H1 (cell line): ENCODE measurements around the gene HTR3A. TPM values are rescaled to one million over a fixed set of nuclear protein-coding genes. Genes with fewer than 3 reads are reported as not detected.

Experiments
- CHD7 ChIP-seq: fragments of 300-600 bp; sonication (generic); IDR thresholded peaks from 2 replicates; pipeline ENCODE4 v1.7.1; 2012; ENCODE audit warnings: low read length, moderate library complexity, mild to moderate bottlenecking, inconsistent platforms; ENCODE audit not compliant: insufficient replicate concordance
- HDAC2 ChIP-seq, 2 experiments: fragments of 300-600 bp in 1 of 2; sonication (generic) in 1 of 2; IDR thresholded peaks; 2 replicates each; pipeline ENCODE4 v1.6.1; 2011 to 2012; ENCODE audit warnings: low read depth in 2 of 2, low read length in 2 of 2, mild to moderate bottlenecking in 2 of 2, moderate library complexity in 2 of 2, borderline replicate concordance in 1 of 2, inconsistent platforms in 1 of 2
- MAFK ChIP-seq: IDR thresholded peaks from 2 replicates; pipeline ENCODE4 v1.6.1; 2012; ENCODE audit warnings: low read depth, mild to moderate bottlenecking, improper control_type of control experiment, low read length
- TEAD4 ChIP-seq: IDR thresholded peaks from 2 replicates; pipeline ENCODE4 v1.6.1; 2012; ENCODE audit warnings: low read depth, low read length, inconsistent platforms, mixed read lengths
- YY1 ChIP-seq: IDR thresholded peaks from 2 replicates; pipeline ENCODE4 v1.6.1; 2011; ENCODE audit warnings: low read depth, mild to moderate bottlenecking, low read length
- polyA plus RNA-seq, 7 experiments: library from polyadenylated mRNA; depleted of rRNA in 3 of 7; stranded (reverse) in 5 of 7; unstranded in 2 of 7; fragments of >200 nt in 5 of 7; fragments of 200-250 nt in 2 of 7; gene quantifications; 1 replicate in 5 of 7; 2 replicates in 1 of 7; 4 replicates in 1 of 7; pipeline versions ENCODE4 v1.2.1 to v1.2.3, GENCODE V29; 2011 to 2013; ENCODE audit warnings: missing spikeins in 2 of 7, mixed read lengths in 2 of 7
- total RNA-seq: library from RNA; stranded (reverse); fragmentation: NEBNext Ultra II Directional; extraction: Animal tissue kit (Norgen Biotek cat#: 25700); gene quantifications from 2 replicates; pipeline ENCODE4 v1.2.1, GENCODE V29; 2021

Gene HTR3A
- total and polyA plus RNA-seq, 2 of the 8 experiments (the other 6 are each of a cell fraction or from before 2014, with no cell fraction given): 7.5 to 8.9 TPM

DNA sequence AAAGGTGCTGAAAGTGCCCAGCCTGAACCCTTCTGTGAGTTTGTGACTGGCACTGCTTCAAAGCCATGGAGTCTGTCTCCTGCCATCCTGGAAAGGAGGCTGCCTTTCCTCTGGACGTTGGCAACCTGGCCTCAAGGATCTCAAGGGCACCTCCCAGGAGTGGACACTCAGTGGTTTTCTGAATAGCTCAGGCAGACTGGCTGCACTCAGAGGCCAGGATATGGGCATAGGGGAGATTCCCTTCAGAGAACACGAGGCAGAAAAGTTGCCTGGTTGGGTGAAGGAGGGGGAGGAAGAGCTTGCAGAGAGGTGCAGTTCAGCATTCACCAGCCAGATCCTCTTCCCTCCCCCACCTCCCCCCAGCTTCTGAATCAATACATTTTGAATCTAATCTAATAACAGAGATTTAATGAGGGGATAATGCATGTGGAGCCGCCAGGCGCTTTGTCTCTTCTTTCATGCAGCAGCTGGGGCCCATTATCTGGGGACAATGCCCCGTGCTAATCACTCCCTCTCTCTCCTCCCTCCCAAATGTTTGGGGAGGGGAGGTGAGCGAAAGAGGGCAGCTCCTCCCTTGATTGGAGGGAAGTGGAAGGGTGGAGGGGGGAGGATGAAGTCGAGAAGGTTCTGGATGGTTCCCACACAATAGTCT, 17.7 kb downstream of the HTR3A start (continued):
- TF ChIP-seq HDAC2 (IDR thresholded peaks at IDR 0.05; ENCODE audit: borderline replicate concordance in 1 of 2, low read depth in 2 of 2, low read length in 2 of 2): no peak
- no peak for TF ChIP-seq CHD7
- no peak for TF ChIP-seq TEAD4
- no peak for TF ChIP-seq YY1
- no peak for TF ChIP-seq MAFK
